ENCODE data around the gene COL1A1.
A peak's percentile ranks its signal among the peaks of the same experiment; 100 is the strongest.

Gene COL1A1

GRCh38 chr17:50153650-50154575 is 47.5 kb downstream of the COL1A1 start:
- DNase-seq (ENCODE audit: low spot score) = no peak

- DNase-seq (ENCODE audit: low spot score) = no peak
Measured at GRCh38 chr17:50152736-50153135, 48.7 kb downstream of the COL1A1 start.

DNA sequence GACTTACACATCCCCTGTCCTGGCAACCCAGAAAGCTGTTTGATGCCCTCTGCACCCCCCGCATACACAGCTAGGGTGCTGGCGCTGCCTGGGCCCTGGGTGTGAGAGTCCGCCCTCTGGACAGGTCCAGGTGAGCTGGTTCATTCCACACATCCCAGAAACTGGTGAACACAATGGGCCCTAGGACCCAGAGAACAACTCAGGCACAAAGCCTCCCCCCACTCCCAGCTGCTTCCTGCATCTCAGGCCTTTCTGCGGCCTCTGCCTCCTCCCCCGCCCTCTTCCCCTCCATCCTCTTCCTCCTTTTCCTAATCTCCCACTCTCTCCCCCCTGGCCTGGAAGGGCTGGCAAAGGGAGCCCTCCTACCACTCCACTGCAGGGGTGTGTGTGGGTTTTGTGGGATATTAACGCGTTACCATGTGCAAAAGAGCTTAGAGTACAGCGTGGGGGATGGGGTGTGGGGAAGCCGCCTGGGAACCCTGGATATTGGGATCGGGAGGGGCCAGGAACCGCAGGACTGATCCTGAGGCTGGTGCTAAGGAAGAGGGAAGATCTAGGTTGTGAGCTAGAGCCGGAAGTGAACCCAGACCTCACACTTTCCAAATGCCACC is 49.4 kb downstream of the COL1A1 start:
- DNase-seq (ENCODE audit: low spot score) = peak; percentile 88

DNA sequence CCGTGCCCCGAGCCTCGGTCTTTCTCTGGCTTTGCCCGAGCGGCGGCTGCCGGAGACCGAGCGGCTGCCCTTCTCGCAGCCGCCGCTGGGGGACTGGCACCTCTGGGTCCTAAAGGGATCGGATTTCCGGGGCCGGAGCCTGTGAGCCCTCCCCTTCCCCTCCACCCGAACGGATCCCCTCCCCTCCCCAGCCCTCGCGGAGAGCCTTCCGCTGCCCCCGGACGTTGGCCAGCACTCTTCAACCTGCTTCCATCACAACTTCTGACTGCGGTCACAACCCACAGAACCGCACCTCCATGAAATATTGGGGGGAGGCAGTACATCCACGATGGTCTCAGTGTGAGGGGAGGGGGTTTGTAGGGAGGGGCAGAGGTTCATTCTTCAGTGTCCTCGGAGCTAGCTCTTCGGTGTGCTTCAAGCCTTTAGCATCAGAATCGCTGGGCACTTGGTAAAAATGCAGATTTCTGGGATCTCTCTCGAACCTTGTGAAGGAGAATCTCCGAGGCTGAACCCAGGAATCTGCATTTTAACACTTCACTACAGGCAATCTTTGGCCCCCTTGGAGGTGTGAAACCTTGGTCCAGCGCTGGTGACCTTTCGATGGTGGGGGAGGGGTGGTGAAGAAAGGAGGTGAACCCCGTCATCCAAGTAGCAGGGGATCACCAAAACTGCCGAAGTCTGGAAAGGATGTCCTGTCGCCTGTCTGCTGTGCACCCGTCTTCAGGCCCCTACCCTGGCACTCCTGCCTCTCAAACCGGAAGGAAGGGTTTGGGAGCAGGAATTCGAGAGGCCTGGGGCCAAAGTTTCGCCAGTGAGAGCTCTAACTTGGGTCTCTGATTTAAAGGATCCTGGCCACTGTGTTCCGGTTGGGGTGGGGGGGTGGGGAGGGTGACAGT is 50.1 kb downstream of the COL1A1 start:
- peak; percentile 96 for DNase-seq (ENCODE audit: low spot score)

GRCh38 chr17:50150354-50151040 is 50.9 kb downstream of the COL1A1 start, which contains the start of gene PPP1R9B:
Gene PPP1R9B, minus strand, starts transcription at chr17:50150677. Its CDS starts 164 bp downstream, at chr17:50150513.
- DNase-seq (ENCODE audit: low spot score) = no peak

GRCh38 chr17:50149417-50150353 is 51.7 kb downstream of the COL1A1 start:
- peak; percentile 58 for DNase-seq (ENCODE audit: low spot score)

- no peak for DNase-seq (ENCODE audit: low spot score)
Measured at GRCh38 chr17:50149091-50149416, 52.4 kb downstream of the COL1A1 start.

DNA sequence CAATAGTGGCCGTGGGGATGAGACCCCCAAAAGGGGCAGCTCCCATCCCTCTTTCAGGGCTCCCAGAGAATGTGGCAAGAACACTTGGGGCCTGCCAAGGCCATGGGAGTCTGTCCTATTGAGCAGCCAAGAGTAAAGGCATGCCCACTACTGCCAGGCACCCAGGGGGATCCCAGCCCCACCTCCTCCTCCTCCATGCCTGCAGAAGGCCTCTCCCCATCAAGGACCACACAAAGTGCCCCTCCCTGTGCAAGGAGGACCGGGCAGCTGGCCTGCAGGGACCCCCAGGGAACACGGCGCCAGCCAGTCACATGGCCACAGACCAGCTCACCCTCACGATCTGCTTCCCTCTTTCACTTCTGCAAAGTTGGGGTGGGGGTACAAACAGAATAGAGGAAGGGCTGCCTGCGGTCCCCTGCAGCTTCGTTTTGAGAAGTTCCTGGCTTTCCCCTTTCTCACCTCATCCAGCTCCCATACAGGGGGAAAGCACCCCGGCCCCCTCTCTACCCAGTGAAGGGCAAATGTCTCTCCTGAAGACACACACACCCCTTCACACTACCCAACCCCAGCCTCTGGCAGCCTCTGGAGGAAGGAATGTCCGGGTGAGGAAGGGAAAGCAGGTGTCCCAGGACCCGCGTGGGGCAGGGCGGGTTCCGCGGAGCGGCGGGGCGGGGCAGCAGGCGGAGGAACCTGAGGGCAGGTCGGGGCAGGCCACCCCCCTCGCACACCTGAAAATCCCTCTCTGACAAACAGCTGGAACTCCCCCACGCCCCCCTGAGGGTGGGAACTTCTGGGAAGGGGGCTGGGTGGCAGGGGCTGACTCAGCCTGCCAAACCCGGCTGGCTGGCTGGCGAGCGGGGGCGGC is 53.0 kb downstream of the COL1A1 start:
- DNase-seq (ENCODE audit: low spot score) = peak; percentile 67

DNA sequence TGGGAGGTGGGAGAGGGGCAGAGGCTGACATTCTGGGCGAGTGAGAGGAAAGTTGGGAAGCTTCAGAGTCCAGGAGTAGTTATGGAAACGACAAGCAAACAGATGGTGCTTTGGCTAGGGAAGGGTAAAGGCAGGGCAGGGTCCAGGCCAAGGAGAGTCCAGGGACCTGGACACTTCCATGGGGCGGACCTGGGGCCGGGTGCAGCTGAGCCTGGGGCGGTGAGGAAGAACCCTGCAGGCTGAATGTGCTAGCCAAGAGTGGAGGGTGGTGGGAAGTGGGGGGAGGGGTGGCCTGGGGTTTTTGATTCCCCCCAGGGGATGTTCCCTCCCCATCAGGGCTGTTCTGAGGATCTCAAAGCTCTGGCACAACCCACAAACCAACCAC is 53.6 kb downstream of the COL1A1 start:
- no peak for DNase-seq (ENCODE audit: low spot score)

- no peak for DNase-seq (ENCODE audit: low spot score)
Measured at GRCh38 chr17:50146927-50147665, 54.3 kb downstream of the COL1A1 start.

GRCh38 chr17:50146230-50146926 is 55.1 kb downstream of the COL1A1 start:
- no peak for DNase-seq (ENCODE audit: low spot score)

DNA sequence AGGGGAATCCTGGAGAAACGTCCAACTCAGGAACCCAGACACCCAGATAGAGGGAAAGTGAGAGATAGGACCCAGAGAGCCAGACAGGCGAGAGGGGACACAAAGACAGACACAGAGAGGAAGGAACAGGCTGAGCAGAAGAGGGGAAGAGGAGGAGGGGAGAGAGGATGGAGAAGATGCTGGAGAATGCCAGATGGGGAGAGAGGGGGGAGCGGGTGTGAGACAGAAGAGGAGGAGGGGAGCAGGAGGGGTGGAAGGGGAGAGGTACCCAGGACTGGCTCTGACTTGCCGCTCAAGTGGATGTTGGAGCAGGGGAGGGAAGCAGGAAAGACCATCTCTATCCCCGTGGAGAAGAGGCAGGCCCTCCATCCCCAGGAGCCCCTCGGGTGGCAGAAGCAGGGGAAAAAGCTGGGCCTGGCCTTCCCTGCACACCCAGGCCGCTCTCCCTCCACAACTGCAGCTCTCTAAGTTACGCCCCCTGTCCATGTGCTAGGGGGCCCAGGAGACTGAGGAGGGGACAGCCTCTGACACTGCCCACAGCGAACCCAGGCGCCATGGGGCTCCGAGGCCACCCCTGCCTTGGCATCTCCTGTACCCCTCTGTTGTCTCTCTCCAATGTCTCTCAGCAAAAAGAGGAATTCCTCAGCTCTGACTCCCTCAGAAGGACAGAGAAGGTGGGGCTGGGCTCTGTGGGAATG is 55.8 kb downstream of the COL1A1 start:
- no peak for DNase-seq (ENCODE audit: low spot score)

DNA sequence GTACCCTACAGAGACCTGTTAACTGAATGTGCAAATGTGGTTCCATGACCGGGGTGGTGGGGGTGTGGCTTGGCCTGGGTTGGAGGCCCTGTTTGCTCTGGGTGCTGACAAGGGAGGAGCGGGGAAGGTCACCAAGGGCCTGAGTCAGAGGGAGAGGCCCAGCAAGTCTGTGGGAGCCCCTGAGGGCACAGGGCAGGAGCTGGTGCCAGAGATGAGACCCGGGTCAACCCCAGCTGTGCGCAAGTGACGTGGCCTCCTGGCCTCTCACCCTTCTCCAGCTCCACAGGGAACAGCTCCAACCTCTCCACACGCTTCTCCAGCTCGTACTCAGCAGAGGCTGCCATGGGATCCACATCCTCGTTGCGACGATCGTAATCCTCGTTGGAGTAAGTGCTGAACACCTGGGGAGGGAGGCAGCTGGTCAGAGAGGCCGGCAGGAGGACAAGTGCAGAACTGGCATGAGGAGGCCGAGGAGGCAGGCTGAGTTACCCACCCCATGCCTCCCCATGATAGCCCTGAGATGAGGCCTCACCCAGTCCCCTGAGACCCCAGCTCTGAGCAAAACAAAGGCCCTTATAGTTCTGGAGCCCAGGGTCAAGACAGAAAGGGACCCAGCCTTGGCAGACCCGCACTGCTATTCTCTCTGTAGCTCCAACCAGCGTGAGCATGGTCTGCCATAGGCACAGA is 56.4 kb downstream of the COL1A1 start:
- no peak for DNase-seq (ENCODE audit: low spot score)

- DNase-seq (ENCODE audit: low spot score) = no peak
Measured at GRCh38 chr17:50144355-50144754, 57.1 kb downstream of the COL1A1 start.

GRCh38 chr17:50143461-50144176 is 57.8 kb downstream of the COL1A1 start:
- DNase-seq (ENCODE audit: low spot score) = no peak

DNA sequence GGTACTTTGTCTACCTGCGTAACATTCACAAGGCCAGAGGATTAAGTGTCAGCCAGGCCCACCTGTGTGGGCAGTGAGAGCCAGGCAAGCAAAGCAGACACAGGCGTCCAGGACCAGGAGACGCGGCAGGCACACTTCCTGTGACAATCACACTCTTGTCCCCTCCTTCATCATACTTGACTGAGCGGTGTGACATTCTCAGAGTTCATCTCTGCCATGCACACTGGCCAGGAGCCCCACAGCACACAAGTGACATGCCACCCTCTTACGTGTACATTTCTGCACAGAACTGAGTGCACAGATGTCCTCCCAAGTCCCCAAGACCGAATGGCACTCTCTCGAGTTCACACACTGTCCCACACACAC is 59.7 kb downstream of the COL1A1 start:
- DNase-seq (ENCODE audit: low spot score) = no peak
